H9 (cell line): ENCODE measurements around the gene MUC5B. TPM values are rescaled to one million over a fixed set of nuclear protein-coding genes. Genes with fewer than 3 reads are reported as not detected.

ENCODE experiments used
- DNase-seq: peaks from one replicate; pipeline ENCODE4 v3.0.0-alpha.2; 2017
- H2AFZ ChIP-seq: one replicate; pipeline ENCODE4 v1.6.1; 2013; ENCODE audit warnings: mild to moderate bottlenecking, low read length, control low read depth, moderate library complexity
- H2AK5ac ChIP-seq: 2 replicates; pipeline ENCODE4 v1.6.1; 2013; ENCODE audit warnings: low read length, control low read depth, mixed read lengths; ENCODE audit not compliant: insufficient read length
- H2BK120ac ChIP-seq: one replicate; pipeline ENCODE4 v1.6.1; 2013; ENCODE audit warnings: low read depth, mild to moderate bottlenecking, low read length, control low read depth, inconsistent platforms; ENCODE audit not compliant: poor library complexity, severe bottlenecking
- H2BK12ac ChIP-seq: 2 replicates; pipeline ENCODE4 v1.6.1; 2013; ENCODE audit warnings: low read length, control low read depth, mixed read lengths, low read depth; ENCODE audit not compliant: insufficient read length
- H2BK15ac ChIP-seq: 2 replicates; pipeline ENCODE4 v1.6.1; 2013; ENCODE audit warnings: low read depth, low read length, control low read depth
- H2BK20ac ChIP-seq: one replicate; pipeline ENCODE4 v1.6.1; 2013; ENCODE audit warnings: low read depth, mild to moderate bottlenecking, low read length, control low read depth, inconsistent platforms; ENCODE audit not compliant: poor library complexity, severe bottlenecking
- H2BK5ac ChIP-seq: 2 replicates; pipeline ENCODE4 v1.6.1; 2013; ENCODE audit warnings: low read length, control low read depth, mixed read lengths; ENCODE audit not compliant: insufficient read length
- H3K14ac ChIP-seq: 2 replicates; pipeline ENCODE4 v1.6.1; 2013; ENCODE audit warnings: low read length, control low read depth; ENCODE audit not compliant: insufficient read depth
- H3K18ac ChIP-seq: 2 replicates; pipeline ENCODE4 v1.6.1; 2013; ENCODE audit warnings: low read depth, mild to moderate bottlenecking, mixed read lengths, low read length, control low read depth; ENCODE audit not compliant: insufficient read length
- H3K23ac ChIP-seq: 2 replicates; pipeline ENCODE4 v1.6.1; 2013; ENCODE audit warnings: low read length, control low read depth, mixed read lengths, low read depth; ENCODE audit not compliant: insufficient read length
- H3K23me2 ChIP-seq: 2 replicates; pipeline ENCODE4 v1.6.1; 2013; ENCODE audit warnings: low read depth, mild to moderate bottlenecking, mixed read lengths, low read length, control low read depth; ENCODE audit not compliant: insufficient read length, poor library complexity, severe bottlenecking
- H3K27ac ChIP-seq: 2 replicates; pipeline ENCODE4 v1.5.1; 2013; ENCODE audit warnings: low read length, control low read depth, mixed read lengths, low read depth; ENCODE audit not compliant: insufficient read length
- H3K27me3 ChIP-seq: 2 replicates; pipeline ENCODE4 v1.6.1; 2013; ENCODE audit warnings: low read length, control low read depth, inconsistent platforms; ENCODE audit not compliant: insufficient read depth
- H3K4ac ChIP-seq: 2 replicates; pipeline ENCODE4 v1.6.1; 2013; ENCODE audit warnings: low read depth, mild to moderate bottlenecking, control low read depth, inconsistent platforms, low read length, moderate library complexity
- H3K4me1 ChIP-seq: 2 replicates; pipeline ENCODE4 v1.6.1; 2013; ENCODE audit warnings: low read length, control low read depth, inconsistent platforms; ENCODE audit not compliant: insufficient read depth
- H3K4me2 ChIP-seq: 2 replicates; pipeline ENCODE4 v1.6.1; 2013; ENCODE audit warnings: low read length, control low read depth, mixed read lengths; ENCODE audit not compliant: insufficient read length, insufficient read depth
- H3K56ac ChIP-seq: 2 replicates; pipeline ENCODE4 v1.6.1; 2013; ENCODE audit warnings: low read depth, mild to moderate bottlenecking, mixed read lengths, low read length, control low read depth; ENCODE audit not compliant: insufficient read length
- H3K79me1 ChIP-seq: 2 replicates; pipeline ENCODE4 v1.6.1; 2013; ENCODE audit warnings: low read depth, mild to moderate bottlenecking, moderate library complexity, low read length, control low read depth, inconsistent platforms; ENCODE audit not compliant: insufficient read depth, poor library complexity, severe bottlenecking
- H3K79me2 ChIP-seq: 2 replicates; pipeline ENCODE4 v1.6.1; 2013; ENCODE audit warnings: low read length, control low read depth, inconsistent platforms; ENCODE audit not compliant: insufficient read depth
- H3K9ac ChIP-seq: 2 replicates; pipeline ENCODE4 v1.6.1; 2013; ENCODE audit warnings: low read length, control low read depth, mixed read lengths; ENCODE audit not compliant: insufficient read length; ENCODE audit errors: extremely low read depth
- H3K9me3 ChIP-seq: one replicate; pipeline ENCODE4 v1.6.1; 2013; ENCODE audit warnings: low read depth, low read length, inconsistent platforms; ENCODE audit not compliant: control insufficient read depth
- H3T11ph ChIP-seq: one replicate; pipeline ENCODE4 v1.6.1; 2013; ENCODE audit warnings: mild to moderate bottlenecking, low read length, control low read depth, inconsistent platforms
- H4K20me1 ChIP-seq: one replicate; pipeline ENCODE4 v1.6.1; 2013; ENCODE audit not compliant: control insufficient read depth, insufficient read length, insufficient read depth
- H4K5ac ChIP-seq: 2 replicates; pipeline ENCODE4 v1.6.1; 2013; ENCODE audit warnings: low read depth, mild to moderate bottlenecking, mixed read lengths, low read length, control low read depth; ENCODE audit not compliant: insufficient read length
- H4K8ac ChIP-seq: replicated peaks from 2 replicates; pipeline ENCODE4 v1.6.1; 2013; ENCODE audit warnings: low read length, control low read depth, mixed read lengths, low read depth; ENCODE audit not compliant: insufficient read length
- H4K91ac ChIP-seq: 2 replicates; pipeline ENCODE4 v1.6.1; 2013; ENCODE audit warnings: low read depth, mild to moderate bottlenecking, moderate library complexity, mixed read lengths, low read length, control low read depth; ENCODE audit not compliant: insufficient read length
- H3K27ac Mint-ChIP-seq, 3 experiments: 2 replicates in 2 of 3; 3 replicates in 1 of 3; pipeline ENCODE4 v1.8.0; 2020 to 2021; ENCODE audit warnings: mixed read lengths in 3 of 3, mild to moderate bottlenecking in 1 of 3, moderate library complexity in 1 of 3
- H3K27me3 Mint-ChIP-seq: 2 replicates; pipeline ENCODE4 v1.8.0; 2021; ENCODE audit warnings: low read depth, mild to moderate bottlenecking, moderate library complexity, mixed read lengths
- H3K36me3 Mint-ChIP-seq, 3 experiments: 2 replicates in 2 of 3; 3 replicates in 1 of 3; pipeline ENCODE4 v1.8.0; 2020 to 2021; ENCODE audit warnings: low read depth in 3 of 3, mixed read lengths in 3 of 3; ENCODE audit not compliant: insufficient read depth in 1 of 3
- H3K4me1 Mint-ChIP-seq, 2 experiments: 2 replicates each; pipeline ENCODE4 v1.8.0; 2020; ENCODE audit warnings: mixed read lengths in 2 of 2
- H3K4me3 Mint-ChIP-seq, 2 experiments: 2 replicates in 1 of 2; 3 replicates in 1 of 2; pipeline ENCODE4 v1.8.0; 2020 to 2021; ENCODE audit warnings: mild to moderate bottlenecking in 2 of 2, mixed read lengths in 2 of 2, moderate library complexity in 1 of 2
- H3K9me3 Mint-ChIP-seq, 2 experiments: 2 replicates in 1 of 2; 3 replicates in 1 of 2; pipeline ENCODE4 v1.8.0; 2020; ENCODE audit warnings: mild to moderate bottlenecking in 2 of 2, mixed read lengths in 2 of 2, moderate library complexity in 1 of 2
- CTCF ChIP-seq: fragments of 200-600 bp; sonication (generic); conservative IDR thresholded peaks from 3 replicates; pipeline ENCODE4 v1.8.0; 2021; ENCODE audit warnings: antibody characterized with exemption, mild to moderate bottlenecking
- WGBS: extraction: QIAGEN DNeasy Blood & Tissue Kit; methylation state at CpG from one replicate; pipeline ENCODE4 v1.1.7; 2013; ENCODE audit warnings: missing lambda C conversion rate, low lambda C conversion rate, mixed read lengths; ENCODE audit not compliant: insufficient read length; ENCODE audit errors: extremely low coverage; 5-methylcytosine and 5-hydroxymethylcytosine counted together
- total RNA-seq: library from RNA; stranded (reverse); gene quantifications from 2 replicates; pipeline ENCODE4 v1.2.1, GENCODE V29; 2021

MUC5B gene
- total RNA-seq, 1 experiment from 2014 or later, result not detected

GRCh38 chr11:1207401-1208143 lies 15.3 kb upstream of the MUC5B start:
- Histone ChIP-seq H2BK12ac (no peak overlapping the region), H3K9me3 (peaks cover 8% of the 10 kb centered on the region), H2BK15ac (no peak overlapping the region), H4K8ac (no peak overlapping the region), H3K56ac (no peak overlapping the region), H4K91ac (no peak overlapping the region), H3K23ac (no peak overlapping the region), H3K4ac (no peak overlapping the region), H3K4me1 (no peaks in the 10 kb centered on the region), H4K20me1 (no peaks in the 10 kb centered on the region), H3K79me2 (no peaks in the 10 kb centered on the region), H3K23me2 (no peaks in the 10 kb centered on the region), H2BK120ac (no peak overlapping the region), H2BK5ac (no peak overlapping the region), H3K27me3 (no peaks in the 10 kb centered on the region), H3K18ac (no peak overlapping the region), H2BK20ac (no peak overlapping the region), H2AFZ (no peak overlapping the region), H3K4me2 (no peak overlapping the region), H4K5ac (no peak overlapping the region), H3K9ac (no peak overlapping the region), H3K79me1 (no peaks in the 10 kb centered on the region), H3T11ph (no peak overlapping the region), H3K27ac (no peak overlapping the region), H2AK5ac (no peak overlapping the region), H3K14ac (no peak overlapping the region; the same call in 1 of the 2 replicates)
- Mint-ChIP-seq H3K9me3 (peaks cover 32% of the 10 kb centered on the region in 2 experiments), H3K27ac (no peak overlapping the region), H3K36me3 (peaks cover 0 to 3% (median 0%) of the 10 kb centered on the region in 3 experiments; a peak in 3 of 7 replicates), H3K27me3 (peaks cover 36% of the 10 kb centered on the region), H3K4me1 (no peaks in the 10 kb centered on the region), H3K4me3 (no peak overlapping the region)
- no peak for TF ChIP-seq CTCF
- DNase-seq, result peak; percentile 24
- WGBS, result no CpG with 5 or more reads among the region's 34 CpGs
